Activated T-cell treated with anti-CD3 and anti-CD28 coated beads, Interleukin-2, amount 50 U/mL, for 4 hours (primary cell): ENCODE results near the gene TMEM259. TPM values are rescaled to one million over a fixed set of nuclear protein-coding genes. Genes with fewer than 3 reads are reported as not detected.

Experiments used
- ATAC-seq, 2 donors: fragments of 200-7000 bp; cut with Tn5 transposase; one replicate each; pipeline ENCODE4 v1.10.0; 2021
- DNase-seq: peaks from one replicate; pipeline ENCODE4 v3.0.0-alpha.2; 2020
- H3K27me3 Mint-ChIP-seq: one replicate; pipeline ENCODE4 v1.8.0; 2021; ENCODE audit warnings: low read depth, mixed read lengths
- H3K36me3 Mint-ChIP-seq: one replicate; pipeline ENCODE4 v1.8.0; 2022; ENCODE audit warnings: mixed read lengths; ENCODE audit not compliant: insufficient read depth
- H3K4me1 Mint-ChIP-seq: one replicate; pipeline ENCODE4 v1.8.0; 2021; ENCODE audit warnings: low read depth, mixed read lengths
- H3K4me3 Mint-ChIP-seq: one replicate; pipeline ENCODE4 v1.8.0; 2021; ENCODE audit warnings: mild to moderate bottlenecking, moderate library complexity, mixed read lengths
- H3K9me3 Mint-ChIP-seq: one replicate; pipeline ENCODE4 v1.8.0; 2021; ENCODE audit warnings: mixed read lengths
- total RNA-seq, 3 donors: library from RNA; stranded (reverse); gene quantifications; one replicate each; pipeline ENCODE4 v1.2.1, GENCODE V29; 2021

TMEM259 gene
- total RNA-seq, 3 donors from 2014 or later: 197 to 210 (median 204) TPM

GRCh38 chr19:999379-999719 is 21.6 kb downstream of the TMEM259 start:
- H3K27me3 Mint-ChIP-seq: peaks cover 30% of the 10 kb centered on the region
- no peak overlapping the region for H3K4me3 Mint-ChIP-seq
- ATAC-seq (no peak), DNase-seq (no peak)
- no peaks in the 10 kb centered on the region for H3K36me3 Mint-ChIP-seq
- no peaks in the 10 kb centered on the region for H3K9me3 Mint-ChIP-seq
- H3K4me1 Mint-ChIP-seq: peaks cover 11% of the 10 kb centered on the region

GRCh38 chr19:998064-998463 is 22.9 kb downstream of the TMEM259 start:
- H3K4me1 Mint-ChIP-seq: peaks cover 11% of the 10 kb centered on the region
- H3K36me3 Mint-ChIP-seq: peaks cover 2% of the 10 kb centered on the region
- DNase-seq (no peak), ATAC-seq (no peak)
- H3K9me3 Mint-ChIP-seq: no peaks in the 10 kb centered on the region
- no peak overlapping the region for H3K4me3 Mint-ChIP-seq
- peaks cover 27% of the 10 kb centered on the region for H3K27me3 Mint-ChIP-seq

GRCh38 chr19:996051-996838 is 24.7 kb downstream of the TMEM259 start:
- Mint-ChIP-seq H3K4me3 (peak overlapping the region; percentile 59), H3K36me3 (peaks cover 5% of the 10 kb centered on the region), H3K27me3 (peaks cover 22% of the 10 kb centered on the region), H3K9me3 (no peaks in the 10 kb centered on the region), H3K4me1 (peaks cover 8% of the 10 kb centered on the region)
- ATAC-seq: peak; percentile 39 to 48
- DNase-seq: peak; percentile 72

- Mint-ChIP-seq H3K9me3 (no peaks in the 10 kb centered on the region), H3K27me3 (peaks cover 18% of the 10 kb centered on the region), H3K36me3 (peaks cover 5% of the 10 kb centered on the region), H3K4me3 (no peak overlapping the region), H3K4me1 (peaks cover 7% of the 10 kb centered on the region)
- DNase-seq (no peak), ATAC-seq (no peak)
Observed at GRCh38 chr19:995051-995827, 25.7 kb downstream of the TMEM259 start.

GRCh38 chr19:994516-994915 is 26.4 kb downstream of the TMEM259 start:
- Mint-ChIP-seq H3K4me3 (no peak overlapping the region), H3K27me3 (peaks cover 14% of the 10 kb centered on the region), H3K36me3 (peaks cover 5% of the 10 kb centered on the region), H3K4me1 (peaks cover 7% of the 10 kb centered on the region), H3K9me3 (no peaks in the 10 kb centered on the region)
- no peak for DNase-seq
- ATAC-seq: no peak

GRCh38 chr19:993831-994393 is 27.0 kb downstream of the TMEM259 start:
- no peak for ATAC-seq
- peaks cover 7% of the 10 kb centered on the region for H3K4me1 Mint-ChIP-seq

GRCh38 chr19:993361-993830 is 27.5 kb downstream of the TMEM259 start:
- Mint-ChIP-seq H3K9me3 (no peaks in the 10 kb centered on the region), H3K4me3 (no peak overlapping the region), H3K4me1 (peaks cover 7% of the 10 kb centered on the region), H3K27me3 (peaks cover 5% of the 10 kb centered on the region), H3K36me3 (peaks cover 5% of the 10 kb centered on the region)
- DNase-seq (no peak), ATAC-seq (no peak)

More at GRCh38 chr19:993831-994393, 27.0 kb downstream of the TMEM259 start:
- Mint-ChIP-seq H3K36me3 (peaks cover 5% of the 10 kb centered on the region), H3K4me3 (no peak overlapping the region), H3K9me3 (no peaks in the 10 kb centered on the region), H3K27me3 (peaks cover 8% of the 10 kb centered on the region)
- DNase-seq: no peak

- Mint-ChIP-seq H3K4me1 (peaks cover 7% of the 10 kb centered on the region), H3K36me3 (peaks cover 8% of the 10 kb centered on the region), H3K27me3 (no peaks in the 10 kb centered on the region), H3K4me3 (no peak overlapping the region), H3K9me3 (no peaks in the 10 kb centered on the region)
- DNase-seq (no peak), ATAC-seq (no peak)
Observed at GRCh38 chr19:992670-993055, 28.3 kb downstream of the TMEM259 start.

- peaks cover 8% of the 10 kb centered on the region for H3K36me3 Mint-ChIP-seq
- DNase-seq (no peak), ATAC-seq (no peak)
- no peak overlapping the region for H3K4me3 Mint-ChIP-seq
- peaks cover 7% of the 10 kb centered on the region for H3K4me1 Mint-ChIP-seq
- H3K9me3 Mint-ChIP-seq: no peaks in the 10 kb centered on the region
- H3K27me3 Mint-ChIP-seq: no peaks in the 10 kb centered on the region
Observed at GRCh38 chr19:991932-992669, 28.8 kb downstream of the TMEM259 start.

GRCh38 chr19:991174-991931 is 29.6 kb downstream of the TMEM259 start:
- no peaks in the 10 kb centered on the region for H3K27me3 Mint-ChIP-seq
- peaks cover 12% of the 10 kb centered on the region for H3K36me3 Mint-ChIP-seq
- H3K4me3 Mint-ChIP-seq: no peak overlapping the region
- peaks cover 2% of the 10 kb centered on the region for H3K4me1 Mint-ChIP-seq
- peak; percentile 65 to 72 for ATAC-seq
- no peaks in the 10 kb centered on the region for H3K9me3 Mint-ChIP-seq
- peak; percentile 37 for DNase-seq

GRCh38 chr19:990746-991145 is 30.2 kb downstream of the TMEM259 start:
- peaks cover 12% of the 10 kb centered on the region for H3K36me3 Mint-ChIP-seq
- H3K9me3 Mint-ChIP-seq: no peaks in the 10 kb centered on the region
- no peak for DNase-seq
- no peak for ATAC-seq
- no peak overlapping the region for H3K4me3 Mint-ChIP-seq
- H3K27me3 Mint-ChIP-seq: no peaks in the 10 kb centered on the region
- H3K4me1 Mint-ChIP-seq: peaks cover under 1% of the 10 kb centered on the region

- DNase-seq (no peak), ATAC-seq (no peak)
- Mint-ChIP-seq H3K4me3 (no peak overlapping the region), H3K4me1 (peaks cover 4% of the 10 kb centered on the region), H3K27me3 (no peaks in the 10 kb centered on the region), H3K36me3 (peaks cover 12% of the 10 kb centered on the region), H3K9me3 (no peaks in the 10 kb centered on the region)
Observed at GRCh38 chr19:990119-990571, 30.8 kb downstream of the TMEM259 start.

- DNase-seq (no peak), ATAC-seq (no peak)
- Mint-ChIP-seq H3K27me3 (no peaks in the 10 kb centered on the region), H3K36me3 (peaks cover 12% of the 10 kb centered on the region), H3K4me1 (peaks cover 9% of the 10 kb centered on the region), H3K9me3 (no peaks in the 10 kb centered on the region), H3K4me3 (no peak overlapping the region)
Observed at GRCh38 chr19:989381-990081, 31.4 kb downstream of the TMEM259 start.
